Ishikawa (cell line): ENCODE data around the gene BAX.

ENCODE experiments used
- CEBPB ChIP-seq: IDR thresholded peaks from 2 replicates; pipeline ENCODE4 v1.6.1; 2012
- CREB1 ChIP-seq: IDR thresholded peaks from 2 replicates; pipeline ENCODE4 v1.6.1; 2012; ENCODE audit warnings: low read depth
- EGR1 ChIP-seq: IDR thresholded peaks from 2 replicates; pipeline ENCODE4 v1.6.1; 2012
- EP300 ChIP-seq: IDR thresholded peaks from 2 replicates; pipeline ENCODE4 v1.6.1; 2012; ENCODE audit warnings: borderline replicate concordance
- FOXM1 ChIP-seq: IDR thresholded peaks from 2 replicates; pipeline ENCODE4 v1.6.1; 2012; ENCODE audit warnings: low read depth, borderline replicate concordance
- NFIC ChIP-seq: IDR thresholded peaks from 2 replicates; pipeline ENCODE4 v1.6.1; 2012
- RAD21 ChIP-seq: IDR thresholded peaks from 2 replicates; pipeline ENCODE4 v1.6.1; 2012; ENCODE audit warnings: low read depth
- TAF1 ChIP-seq: IDR thresholded peaks from 2 replicates; pipeline ENCODE4 v1.6.1; 2012; ENCODE audit warnings: low read depth, mild to moderate bottlenecking
- TCF12 ChIP-seq: IDR thresholded peaks from 2 replicates; pipeline ENCODE4 v1.6.1; 2012; ENCODE audit warnings: low read depth
- TEAD4 ChIP-seq: IDR thresholded peaks from 2 replicates; pipeline ENCODE4 v1.6.1; 2012
- USF1 ChIP-seq: IDR thresholded peaks from 2 replicates; pipeline ENCODE4 v1.6.1; 2012
- YY1 ChIP-seq: IDR thresholded peaks from 2 replicates; pipeline ENCODE4 v1.6.1; 2012; ENCODE audit warnings: low read depth
- ZBTB7A ChIP-seq: IDR thresholded peaks from 2 replicates; pipeline ENCODE4 v1.6.1; 2012; ENCODE audit warnings: low read depth
- TF ChIP-seq, protein P1 (sequence below): IDR thresholded peaks from 2 replicates; pipeline ENCODE4 v1.6.1; 2012; ENCODE audit warnings: low read depth, mild to moderate bottlenecking
- TF ChIP-seq, protein P2 (sequence below): IDR thresholded peaks from 2 replicates; pipeline ENCODE4 v1.6.1; 2012

Gene BAX

DNA sequence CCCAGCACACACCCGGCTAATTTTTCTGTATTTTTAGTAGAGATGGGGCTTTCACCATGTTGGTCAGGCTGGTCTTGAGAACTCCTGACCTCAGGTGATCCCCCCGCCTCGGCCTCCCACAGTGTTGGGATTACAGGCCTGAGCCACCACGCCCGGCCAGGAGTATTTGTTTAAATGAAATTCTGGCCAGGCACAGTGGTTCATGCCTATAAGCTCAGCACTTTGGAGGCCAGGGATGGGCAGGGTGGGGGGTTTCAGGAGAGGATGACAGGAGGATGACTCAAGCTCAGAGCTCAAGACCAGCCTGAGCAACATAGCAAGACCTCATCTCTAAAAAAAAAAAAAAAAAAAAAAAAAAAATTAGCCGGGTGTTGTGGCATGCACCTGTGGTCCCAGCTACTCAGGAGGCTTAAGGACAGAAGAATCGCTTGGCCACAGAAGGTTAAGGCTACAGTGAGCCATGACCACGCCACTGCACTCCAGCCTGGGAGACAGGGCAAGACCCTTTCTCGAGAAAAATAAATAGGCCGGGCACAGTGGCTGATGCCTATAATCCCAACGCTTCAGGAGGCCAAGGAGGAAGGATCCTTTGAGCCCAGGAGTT, 29.3 kb upstream of the BAX start:
- TF ChIP-seq USF1 (no peak), CREB1 (no peak), RAD21 (no peak), CEBPB (no peak), TEAD4 (no peak), ZBTB7A (no peak), NFIC (no peak)
- TF ChIP-seq, protein P1, sequence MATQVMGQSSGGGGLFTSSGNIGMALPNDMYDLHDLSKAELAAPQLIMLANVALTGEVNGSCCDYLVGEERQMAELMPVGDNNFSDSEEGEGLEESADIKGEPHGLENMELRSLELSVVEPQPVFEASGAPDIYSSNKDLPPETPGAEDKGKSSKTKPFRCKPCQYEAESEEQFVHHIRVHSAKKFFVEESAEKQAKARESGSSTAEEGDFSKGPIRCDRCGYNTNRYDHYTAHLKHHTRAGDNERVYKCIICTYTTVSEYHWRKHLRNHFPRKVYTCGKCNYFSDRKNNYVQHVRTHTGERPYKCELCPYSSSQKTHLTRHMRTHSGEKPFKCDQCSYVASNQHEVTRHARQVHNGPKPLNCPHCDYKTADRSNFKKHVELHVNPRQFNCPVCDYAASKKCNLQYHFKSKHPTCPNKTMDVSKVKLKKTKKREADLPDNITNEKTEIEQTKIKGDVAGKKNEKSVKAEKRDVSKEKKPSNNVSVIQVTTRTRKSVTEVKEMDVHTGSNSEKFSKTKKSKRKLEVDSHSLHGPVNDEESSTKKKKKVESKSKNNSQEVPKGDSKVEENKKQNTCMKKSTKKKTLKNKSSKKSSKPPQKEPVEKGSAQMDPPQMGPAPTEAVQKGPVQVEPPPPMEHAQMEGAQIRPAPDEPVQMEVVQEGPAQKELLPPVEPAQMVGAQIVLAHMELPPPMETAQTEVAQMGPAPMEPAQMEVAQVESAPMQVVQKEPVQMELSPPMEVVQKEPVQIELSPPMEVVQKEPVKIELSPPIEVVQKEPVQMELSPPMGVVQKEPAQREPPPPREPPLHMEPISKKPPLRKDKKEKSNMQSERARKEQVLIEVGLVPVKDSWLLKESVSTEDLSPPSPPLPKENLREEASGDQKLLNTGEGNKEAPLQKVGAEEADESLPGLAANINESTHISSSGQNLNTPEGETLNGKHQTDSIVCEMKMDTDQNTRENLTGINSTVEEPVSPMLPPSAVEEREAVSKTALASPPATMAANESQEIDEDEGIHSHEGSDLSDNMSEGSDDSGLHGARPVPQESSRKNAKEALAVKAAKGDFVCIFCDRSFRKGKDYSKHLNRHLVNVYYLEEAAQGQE = no peak
- TF ChIP-seq, protein P2, sequence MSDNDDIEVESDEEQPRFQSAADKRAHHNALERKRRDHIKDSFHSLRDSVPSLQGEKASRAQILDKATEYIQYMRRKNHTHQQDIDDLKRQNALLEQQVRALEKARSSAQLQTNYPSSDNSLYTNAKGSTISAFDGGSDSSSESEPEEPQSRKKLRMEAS = no peak

GRCh38 chr19:48926909-48927308, 27.8 kb upstream of the BAX start:
- 0 out of 2 replicates have a peak, but pooled peaks have one; percentile 31 for TF ChIP-seq EGR1
- TF ChIP-seq, protein P1 = no peak

DNA sequence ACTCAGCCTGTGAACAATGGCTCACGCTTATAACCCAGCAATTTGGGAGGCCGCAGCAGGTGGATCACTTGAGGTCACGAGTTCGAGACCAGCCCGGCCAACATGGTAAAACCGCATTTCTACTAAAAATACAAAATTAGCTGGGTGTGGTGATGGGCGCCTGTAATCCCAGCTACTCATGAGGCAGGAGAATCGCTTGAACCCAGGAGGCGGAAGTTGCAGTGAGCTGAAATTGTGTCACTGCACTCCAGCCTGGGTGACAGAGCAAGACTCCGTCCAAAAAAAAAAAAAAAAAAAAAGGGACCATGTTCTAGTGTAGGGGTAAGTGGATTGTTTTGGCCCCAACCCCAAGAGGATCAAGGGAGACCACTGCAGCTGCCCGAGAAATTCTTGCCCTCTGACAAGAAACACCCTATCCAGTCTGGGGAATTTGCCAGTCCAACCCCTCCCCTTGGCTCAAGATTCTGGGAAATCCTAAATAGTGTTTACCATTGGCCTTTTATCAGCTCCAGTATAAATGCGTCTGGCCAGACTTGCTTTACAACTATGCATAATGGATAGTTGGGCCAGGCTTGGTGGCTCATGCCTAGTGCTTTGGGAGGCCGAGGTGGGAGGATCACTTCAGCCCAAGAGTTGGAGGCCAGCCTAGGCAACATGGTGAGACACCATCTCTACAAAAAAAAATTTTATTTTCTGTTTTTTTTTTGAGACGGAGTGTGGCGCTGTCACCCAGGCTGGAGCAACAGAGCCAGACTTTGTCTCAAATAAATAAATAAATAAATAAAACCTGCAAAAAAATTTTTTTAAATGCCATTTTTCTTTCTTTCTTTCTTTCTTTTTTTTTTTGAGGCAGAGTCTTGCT, 26.3 kb upstream of the BAX start:
- no peak for TF ChIP-seq EGR1
- TF ChIP-seq RAD21 = no peak
- TF ChIP-seq CREB1 = no peak
- no peak for TF ChIP-seq EP300
- TF ChIP-seq ZBTB7A = no peak
- no peak for TF ChIP-seq FOXM1
- no peak for TF ChIP-seq TEAD4
- no peak for TF ChIP-seq TCF12
- TF ChIP-seq USF1 = no peak
- no peak for TF ChIP-seq NFIC
- TF ChIP-seq, protein P2 = no peak
- TF ChIP-seq, protein P1 = no peak
- no peak for TF ChIP-seq CEBPB
- TF ChIP-seq TAF1 = no peak
- TF ChIP-seq YY1 = no peak

GRCh38 chr19:48933382-48933932, 21.2 kb upstream of the BAX start, which contains the start of gene DHDH:
TSS of gene DHDH (plus strand) at chr19:48933699. CDS start at chr19:48933722, 23 bp downstream.
- TF ChIP-seq USF1 = peak; percentile 4; the same call in 1 of the 2 replicates
- TF ChIP-seq EGR1 = 0 out of 2 replicates have a peak, but pooled peaks have one; percentile 22
- no peak for TF ChIP-seq FOXM1
- TF ChIP-seq, protein P2 = peak; percentile 75
